Endothelial cell of umbilical vein (primary cell): ENCODE measurements around the gene PDE6C. TPM values are rescaled to one million over a fixed set of nuclear protein-coding genes. Genes with fewer than 3 reads are reported as not detected.

ENCODE experiments used
- BruUV-seq: library from RNA; stranded (reverse); fragments of 400-500 nt; replicated peaks from 2 replicates; lab custom pipeline; 2021; lab: Mats Ljungman, UMichigan
- CTCF ChIA-PET: fragments of 300-600, 350-600 bp; sonication (Branson Sonifier 250); formaldehyde crosslinking; loops from one replicate; lab custom pipeline; 2021; ENCODE audit warnings: antibody characterized with exemption, inconsistent platforms; lab: Charles Lee
- POLR2A ChIA-PET: fragments of 300-600, 350-600 bp; sonication (Branson Sonifier 250); formaldehyde crosslinking; loops from one replicate; lab custom pipeline; 2021; ENCODE audit warnings: antibody characterized with exemption, inconsistent platforms; lab: Charles Lee
- DNase-seq: peaks from one replicate; pipeline ENCODE4 v3.0.0-alpha.2; 2011; ENCODE audit warnings: low read depth, low spot score
- FAIRE-seq: peaks from 2 replicates; lab custom pipeline; 2011; peaks lifted over from hg19 to GRCh38; lab: Jason Lieb, UNC
- H2AFZ ChIP-seq: 2 replicates; pipeline ENCODE4 v1.6.0; 2012; ENCODE audit warnings: low read depth, low read length, control low read depth, inconsistent platforms
- H3K27ac ChIP-seq: 2 replicates; pipeline ENCODE4 v1.5.1; 2011; ENCODE audit warnings: low read depth, mild to moderate bottlenecking, control low read depth, low read length, moderate library complexity; ENCODE audit not compliant: insufficient read depth
- H3K27me3 ChIP-seq, 2 experiments: 2 replicates each; pipeline versions ENCODE4 v1.6.0 to v1.6.1; 2011; ENCODE audit warnings: low read length in 2 of 2, mixed read lengths in 1 of 2; ENCODE audit not compliant: control insufficient read depth in 2 of 2, insufficient read depth in 2 of 2
- H3K36me3 ChIP-seq, 2 experiments: 2 replicates in 1 of 2; 3 replicates in 1 of 2; pipeline ENCODE4 v1.5.1; 2011; ENCODE audit warnings: low read length in 2 of 2, mild to moderate bottlenecking in 1 of 2, moderate library complexity in 1 of 2; ENCODE audit not compliant: control insufficient read depth in 2 of 2, insufficient read depth in 2 of 2; ENCODE audit errors: extremely low read depth in 1 of 2
- H3K4me1 ChIP-seq: 3 replicates; pipeline ENCODE4 v1.5.1; 2011; ENCODE audit warnings: mild to moderate bottlenecking, low read length; ENCODE audit not compliant: control insufficient read depth, insufficient read depth; ENCODE audit errors: extremely low read depth
- H3K4me2 ChIP-seq: 2 replicates; pipeline ENCODE4 v1.6.1; 2011; ENCODE audit warnings: low read length, control low read depth, mixed read lengths; ENCODE audit not compliant: insufficient read depth
- H3K4me3 ChIP-seq, 3 experiments: fragments of 200-600 bp in 1 of 3; sonication (generic), shearing (Covaris generic) in 1 of 3; replicated peaks in 1 of 3; 2 replicates each; pipeline ENCODE4 v1.5.1; 2011 to 2016; ENCODE audit warnings: control low read depth in 3 of 3, low read length in 3 of 3, mild to moderate bottlenecking in 2 of 3, inconsistent platforms in 1 of 3, low read depth in 1 of 3, moderate library complexity in 1 of 3; ENCODE audit not compliant: insufficient read depth in 1 of 3
- H3K79me2 ChIP-seq: 2 replicates; pipeline ENCODE4 v1.6.0; 2012; ENCODE audit warnings: low read length, inconsistent platforms; ENCODE audit not compliant: control insufficient read depth, insufficient read depth
- H3K9ac ChIP-seq: replicated peaks from 2 replicates; pipeline ENCODE3; 2011; ENCODE audit warnings: low read length, control low read depth; ENCODE audit not compliant: insufficient read depth; ENCODE audit errors: extremely low read depth
- H3K9me1 ChIP-seq: replicated peaks from 3 replicates; pipeline ENCODE4 v1.6.0; 2011; ENCODE audit warnings: mild to moderate bottlenecking, low read length; ENCODE audit not compliant: control insufficient read depth, insufficient read depth; ENCODE audit errors: extremely low read depth
- H3K9me3 ChIP-seq: replicated peaks from 2 replicates; pipeline ENCODE4 v1.5.1; 2012; ENCODE audit warnings: low read length, inconsistent platforms; ENCODE audit not compliant: control insufficient read depth, insufficient read depth
- H4K20me1 ChIP-seq: replicated peaks from 2 replicates; pipeline ENCODE3; 2011; ENCODE audit warnings: mild to moderate bottlenecking, low read length; ENCODE audit not compliant: control insufficient read depth, insufficient read depth; ENCODE audit errors: extremely low read depth
- EZH2 ChIP-seq: IDR thresholded peaks from 2 replicates; pipeline ENCODE4 v1.6.1; 2012; ENCODE audit warnings: borderline replicate concordance, low read depth, mild to moderate bottlenecking, moderate library complexity, low read length, inconsistent platforms; ENCODE audit not compliant: severe bottlenecking
- FOS ChIP-seq: IDR thresholded peaks from 2 replicates; pipeline ENCODE4 v1.6.1; 2011; ENCODE audit warnings: mild to moderate bottlenecking, low read length, moderate library complexity, borderline replicate concordance; ENCODE audit not compliant: insufficient read depth
- GATA2 ChIP-seq: IDR thresholded peaks from 2 replicates; pipeline ENCODE4 v1.7.0; 2011; ENCODE audit warnings: low read depth, mild to moderate bottlenecking, moderate library complexity, mixed read lengths, low read length; ENCODE audit not compliant: insufficient read length, insufficient read depth
- JUN ChIP-seq: IDR thresholded peaks from 2 replicates; pipeline ENCODE4 v1.6.1; 2011; ENCODE audit warnings: borderline replicate concordance, low read depth; ENCODE audit not compliant: insufficient read length, insufficient read depth
- MYC ChIP-seq: IDR thresholded peaks from one replicate; pipeline ENCODE4 v1.6.1; 2011; ENCODE audit warnings: mild to moderate bottlenecking, low read depth, low read length
- POLR2A ChIP-seq: IDR thresholded peaks from 2 replicates; pipeline ENCODE4 v1.6.1; 2012; ENCODE audit warnings: low read depth, mild to moderate bottlenecking, control low read depth, low read length
- POLR2AphosphoS5 ChIP-seq: IDR thresholded peaks from 2 replicates; pipeline ENCODE4 v1.6.1; 2012; ENCODE audit warnings: low read depth, mild to moderate bottlenecking, control low read depth, low read length, moderate library complexity; ENCODE audit not compliant: insufficient read depth
- dilution Hi-C: fragments of 300-500 bp; cut with MboI; formaldehyde crosslinking; loops from one replicate; pipeline ENCODE4 v1.15.0; 2019; ENCODE audit warnings: low sequenced_read_pairs; ENCODE audit not compliant: extremely low pct_ligation_motif_present
- intact Hi-C: fragments of 100-400 bp; cut with micrococcal nuclease; formaldehyde crosslinking; loops from one replicate; pipeline ENCODE4 v1.10.0; 2022
- polyA plus RNA-seq, 4 experiments: library from polyadenylated mRNA; depleted of rRNA in 3 of 4; stranded (reverse) in 3 of 4; unstranded in 1 of 4; fragments of >200 nt; gene quantifications; 2 replicates each; pipeline versions ENCODE4 v1.2.1 to v1.2.3, GENCODE V29; 2011 to 2012; ENCODE audit warnings: missing spikeins in 1 of 4
- total RNA-seq: library from RNA; stranded (reverse); gene quantifications from 2 replicates; pipeline ENCODE4 v1.2.3, GENCODE V29; 2021
- TF ChIP-seq, protein P1 (sequence below), 2 donors: IDR thresholded peaks; 1 replicate in 1 of 2; 2 replicates in 1 of 2; pipeline ENCODE4 v1.5.1; 2011; ENCODE audit warnings: low read length in 2 of 2, mild to moderate bottlenecking in 2 of 2, moderate library complexity in 2 of 2, control low read depth in 1 of 2, inconsistent platforms in 1 of 2, low read depth in 1 of 2; ENCODE audit not compliant: insufficient read depth in 1 of 2; ENCODE audit errors: extremely low read depth in 1 of 2

The PDE6C gene
- total and polyA plus RNA-seq, 2 donors (not counting 3 experiments of a cell fraction or from before 2014, with no cell fraction given) = not detected

GRCh38 chr10:93594518-93594917 lies 17.8 kb upstream of the PDE6C start:
- Histone ChIP-seq H3K27me3 (peaks cover 5 to 7% of the 10 kb centered on the region in 2 experiments), H3K4me2 (no peak overlapping the region), H3K27ac (no peak overlapping the region), H4K20me1 (no peaks in the 10 kb centered on the region), H3K9me3 (no peaks in the 10 kb centered on the region), H2AFZ (no peak overlapping the region), H3K36me3 (no peaks in the 10 kb centered on the region), H3K79me2 (no peaks in the 10 kb centered on the region), H3K9ac (no peak overlapping the region), H3K4me3 (no peak overlapping the region), H3K4me1 (no peaks in the 10 kb centered on the region), H3K9me1 (no peaks in the 10 kb centered on the region)
- intact Hi-C loops (no loop called here), dilution Hi-C loops (no loop called here)
- no peak for DNase-seq
- no peak for FAIRE-seq
- TF ChIP-seq, protein P1, sequence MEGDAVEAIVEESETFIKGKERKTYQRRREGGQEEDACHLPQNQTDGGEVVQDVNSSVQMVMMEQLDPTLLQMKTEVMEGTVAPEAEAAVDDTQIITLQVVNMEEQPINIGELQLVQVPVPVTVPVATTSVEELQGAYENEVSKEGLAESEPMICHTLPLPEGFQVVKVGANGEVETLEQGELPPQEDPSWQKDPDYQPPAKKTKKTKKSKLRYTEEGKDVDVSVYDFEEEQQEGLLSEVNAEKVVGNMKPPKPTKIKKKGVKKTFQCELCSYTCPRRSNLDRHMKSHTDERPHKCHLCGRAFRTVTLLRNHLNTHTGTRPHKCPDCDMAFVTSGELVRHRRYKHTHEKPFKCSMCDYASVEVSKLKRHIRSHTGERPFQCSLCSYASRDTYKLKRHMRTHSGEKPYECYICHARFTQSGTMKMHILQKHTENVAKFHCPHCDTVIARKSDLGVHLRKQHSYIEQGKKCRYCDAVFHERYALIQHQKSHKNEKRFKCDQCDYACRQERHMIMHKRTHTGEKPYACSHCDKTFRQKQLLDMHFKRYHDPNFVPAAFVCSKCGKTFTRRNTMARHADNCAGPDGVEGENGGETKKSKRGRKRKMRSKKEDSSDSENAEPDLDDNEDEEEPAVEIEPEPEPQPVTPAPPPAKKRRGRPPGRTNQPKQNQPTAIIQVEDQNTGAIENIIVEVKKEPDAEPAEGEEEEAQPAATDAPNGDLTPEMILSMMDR (IDR thresholded peaks at IDR 0.05; ENCODE audit: extremely low read depth in 1 of 2, insufficient read depth in 1 of 2, low read depth in 1 of 2, low read length in 2 of 2) = no peak
- TF ChIP-seq GATA2 (no peak), POLR2A (no peak), FOS (no peak), EZH2 (no peak), JUN (no peak), POLR2AphosphoS5 (no peak), MYC (no peak)
- CTCF ChIA-PET = no interaction called here
- POLR2A ChIA-PET = no interaction called here
- no TSS peak for BruUV-seq
